ENCODE data around the gene CELA3B.
"Not testable (repeated sequence)": the region's sequence is repeated elsewhere in the genome, so short reads cannot be mapped to it uniquely, and the experiment has no call there.

The CELA3B gene

GRCh38 chr1:21976703-21977239, at the start of gene CELA3B:
TSS of gene CELA3B (plus strand) at chr1:21977022. CDS start at chr1:21977040, 18 bp downstream.
- H3K4me3 Mint-ChIP-seq, H3K27me3 Mint-ChIP-seq, H3K4me1 Mint-ChIP-seq, DNase-seq, CTCF ChIA-PET, H3K27ac Mint-ChIP-seq, H3K36me3 Mint-ChIP-seq, H3K9me3 Mint-ChIP-seq: not testable (repeated sequence)

- no peak overlapping the region for H3K27ac Mint-ChIP-seq
- CTCF ChIA-PET = no interaction called here
These were observed 49.1 kb upstream of the CELA3B start for GRCh38 chr1:21927533-21928237.

GRCh38 chr1:21930080-21930571, 46.7 kb upstream of the CELA3B start:
- H3K27me3 Mint-ChIP-seq = peaks cover 29% of the 10 kb centered on the region
- DNase-seq = no peak
- CTCF ChIA-PET = interaction anchor here (0.7 kb wide), 1 partner anchor 52 kb away, joined by 3 read pairs; no protein-coding TSS in a partner anchor
- peaks cover 5% of the 10 kb centered on the region for H3K4me1 Mint-ChIP-seq
- no peak overlapping the region for H3K27ac Mint-ChIP-seq
- H3K36me3 Mint-ChIP-seq = no peaks in the 10 kb centered on the region
- no peaks in the 10 kb centered on the region for H3K9me3 Mint-ChIP-seq
- H3K4me3 Mint-ChIP-seq = no peak overlapping the region

More at GRCh38 chr1:21927533-21928237, 49.1 kb upstream of the CELA3B start:
- peaks cover 22% of the 10 kb centered on the region for H3K27me3 Mint-ChIP-seq
- no peak overlapping the region for H3K4me3 Mint-ChIP-seq
- no peaks in the 10 kb centered on the region for H3K36me3 Mint-ChIP-seq
- no peaks in the 10 kb centered on the region for H3K9me3 Mint-ChIP-seq
- H3K4me1 Mint-ChIP-seq = no peaks in the 10 kb centered on the region
- DNase-seq = no peak

GRCh38 chr1:21930629-21931170, 46.1 kb upstream of the CELA3B start:
- Mint-ChIP-seq H3K4me1 (peaks cover 9% of the 10 kb centered on the region), H3K27me3 (peaks cover 35% of the 10 kb centered on the region), H3K4me3 (no peak overlapping the region), H3K27ac (no peak overlapping the region), H3K9me3 (no peaks in the 10 kb centered on the region), H3K36me3 (no peaks in the 10 kb centered on the region)
- CTCF ChIA-PET = no interaction called here
- no peak for DNase-seq

- Mint-ChIP-seq H3K9me3 (no peaks in the 10 kb centered on the region), H3K36me3 (no peaks in the 10 kb centered on the region), H3K4me3 (no peak overlapping the region), H3K4me1 (peaks cover 12% of the 10 kb centered on the region), H3K27ac (no peak overlapping the region), H3K27me3 (peaks cover 38% of the 10 kb centered on the region)
- CTCF ChIA-PET = no interaction called here
- no peak for DNase-seq
These were observed 45.4 kb upstream of the CELA3B start for GRCh38 chr1:21931171-21932093.

- H3K4me3 Mint-ChIP-seq = no peak overlapping the region
- H3K4me1 Mint-ChIP-seq = peaks cover 12% of the 10 kb centered on the region
- CTCF ChIA-PET = no interaction called here
- no peak for DNase-seq
- H3K27me3 Mint-ChIP-seq = peaks cover 42% of the 10 kb centered on the region
- H3K9me3 Mint-ChIP-seq = no peaks in the 10 kb centered on the region
- no peaks in the 10 kb centered on the region for H3K36me3 Mint-ChIP-seq
- no peak overlapping the region for H3K27ac Mint-ChIP-seq
These were observed 44.7 kb upstream of the CELA3B start for GRCh38 chr1:21932127-21932526.

- peaks cover 54% of the 10 kb centered on the region for H3K27me3 Mint-ChIP-seq
- no peaks in the 10 kb centered on the region for H3K36me3 Mint-ChIP-seq
These were observed 43.2 kb upstream of the CELA3B start for GRCh38 chr1:21933397-21934248.

GRCh38 chr1:21935393-21935804, 41.4 kb upstream of the CELA3B start:
- peaks cover 64% of the 10 kb centered on the region for H3K27me3 Mint-ChIP-seq
- no peak overlapping the region for H3K27ac Mint-ChIP-seq
- CTCF ChIA-PET = no interaction called here
- peak overlapping the region; percentile 61 for H3K4me3 Mint-ChIP-seq
- DNase-seq = no peak
- no peaks in the 10 kb centered on the region for H3K36me3 Mint-ChIP-seq
- no peaks in the 10 kb centered on the region for H3K9me3 Mint-ChIP-seq
- peaks cover 18% of the 10 kb centered on the region for H3K4me1 Mint-ChIP-seq

More at GRCh38 chr1:21933397-21934248, 43.2 kb upstream of the CELA3B start:
- peak overlapping the region; percentile 68 for H3K27ac Mint-ChIP-seq
- H3K9me3 Mint-ChIP-seq = no peaks in the 10 kb centered on the region
- no peak overlapping the region for H3K4me3 Mint-ChIP-seq
- CTCF ChIA-PET = no interaction called here
- DNase-seq = no peak
- H3K4me1 Mint-ChIP-seq = peaks cover 18% of the 10 kb centered on the region

GRCh38 chr1:21935891-21936365, 40.9 kb upstream of the CELA3B start:
- peaks cover 18% of the 10 kb centered on the region for H3K4me1 Mint-ChIP-seq
- H3K27me3 Mint-ChIP-seq = peaks cover 67% of the 10 kb centered on the region
- DNase-seq = no peak
- H3K36me3 Mint-ChIP-seq = no peaks in the 10 kb centered on the region
- CTCF ChIA-PET = interaction anchor here (0.6 kb wide), 1 partner anchor 12 kb away, joined by 3 read pairs; no protein-coding TSS in a partner anchor
- H3K4me3 Mint-ChIP-seq = peak overlapping the region; percentile 61
- no peak overlapping the region for H3K27ac Mint-ChIP-seq
- H3K9me3 Mint-ChIP-seq = no peaks in the 10 kb centered on the region

- Mint-ChIP-seq H3K4me3 (peak overlapping the region; percentile 61), H3K27ac (no peak overlapping the region), H3K9me3 (no peaks in the 10 kb centered on the region), H3K4me1 (peaks cover 18% of the 10 kb centered on the region), H3K36me3 (no peaks in the 10 kb centered on the region), H3K27me3 (peaks cover 73% of the 10 kb centered on the region)
- CTCF ChIA-PET = interaction anchor here (0.6 kb wide), 1 partner anchor 13 kb away, joined by 3 read pairs; no protein-coding TSS in a partner anchor
- no peak for DNase-seq
These were observed 40.3 kb upstream of the CELA3B start for GRCh38 chr1:21936366-21937031.

GRCh38 chr1:21937034-21937371, 39.8 kb upstream of the CELA3B start, which contains the start of gene HSPG2:
TSS of gene HSPG2 (minus strand) at chr1:21937310. CDS start at chr1:21937217, 93 bp downstream.
- Mint-ChIP-seq H3K4me1 (peaks cover 18% of the 10 kb centered on the region), H3K27me3 (peaks cover 73% of the 10 kb centered on the region), H3K27ac (no peak within 1 kb of the TSS), H3K36me3 (no peaks in the 10 kb centered on the region), H3K4me3 (peak within 1 kb of the TSS; percentile 78), H3K9me3 (no peaks in the 10 kb centered on the region)
- no peak for DNase-seq
- CTCF ChIA-PET = no interaction called here

- no peaks in the 10 kb centered on the region for H3K36me3 Mint-ChIP-seq
- H3K4me1 Mint-ChIP-seq = peaks cover 18% of the 10 kb centered on the region
- no peak overlapping the region for H3K27ac Mint-ChIP-seq
- no peaks in the 10 kb centered on the region for H3K9me3 Mint-ChIP-seq
- DNase-seq = peak; percentile 73
- peaks cover 78% of the 10 kb centered on the region for H3K27me3 Mint-ChIP-seq
- peak overlapping the region; percentile 78 for H3K4me3 Mint-ChIP-seq
- CTCF ChIA-PET = no interaction called here
These were observed 39.3 kb upstream of the CELA3B start for GRCh38 chr1:21937372-21938121.

Measured in activated naive CD4-positive, alpha-beta T cell treated with anti-CD3 and anti-CD28 coated beads, Interleukin-2, amount 10 ng/mL, durations not matched to agents 7 days and 5 days (primary cell).